Body of pancreas (tissue), 4 donors: Measurements from ENCODE around the gene ZNG1B. TPM values are rescaled to one million over a fixed set of nuclear protein-coding genes. Genes with fewer than 3 reads are reported as not detected.
A peak's percentile ranks its signal among the peaks of the same experiment; 100 is the strongest.
"Not testable (repeated sequence)": the region's sequence is repeated elsewhere in the genome, so short reads cannot be mapped to it uniquely, and the experiment has no call there.

Experiments used
- ATAC-seq: fragments of 150-250 bp; one replicate; pipeline ENCODE4 v1.9.1; 2016
- DNase-seq, 4 donors: peaks; one replicate each; pipeline ENCODE4 v3.0.0-alpha.2; 2019
- H3K27ac ChIP-seq, 4 donors: fragments of 200-600 bp; sonication (generic); 1 replicate in 3 of 4; 2 replicates in 1 of 4; pipeline versions ENCODE4 v1.5.1 to v1.6.1; 2016 to 2019; ENCODE audit warnings: mild to moderate bottlenecking in 1 of 4, mixed read lengths in 1 of 4, moderate library complexity in 1 of 4
- H3K27me3 ChIP-seq, 2 donors: fragments of 200-600 bp; sonication (generic); one replicate each; pipeline ENCODE4 v1.6.0; 2016; ENCODE audit warnings: mild to moderate bottlenecking in 1 of 2
- H3K36me3 ChIP-seq, 2 donors: fragments of 200-600 bp; sonication (generic); replicated peaks in 1 of 2; 2 replicates each; pipeline ENCODE4 v1.5.1; 2016; ENCODE audit warnings: low read depth in 2 of 2; ENCODE audit not compliant: insufficient read depth in 1 of 2
- H3K4me1 ChIP-seq: fragments of 200-600 bp; sonication (generic); one replicate; pipeline ENCODE4 v1.6.0; 2016
- H3K4me3 ChIP-seq, 2 donors: fragments of 200-600 bp; sonication (generic); 1 replicate in 1 of 2; 2 replicates in 1 of 2; pipeline ENCODE4 v1.5.1; 2016 to 2019
- H3K9me3 ChIP-seq, 3 donors: fragments of 200-600 bp; sonication (generic); 1 replicate in 2 of 3; 2 replicates in 1 of 3; pipeline ENCODE4 v1.5.1; 2016
- WGBS, 2 donors: methylation state at CpG; one replicate each; pipeline ENCODE4 v1.1.5; 2017; 5-methylcytosine and 5-hydroxymethylcytosine counted together
- intact Hi-C: fragments of 100-400 bp; cut with DNase I; formaldehyde crosslinking; loops from one replicate; pipeline ENCODE4 v1.15.1; 2023
- total RNA-seq, 2 donors: library from RNA; depleted of rRNA; stranded (reverse); fragments of >200 nt; gene quantifications; one replicate each; pipeline ENCODE4 v1.1.0, GENCODE V29; 2016

The ZNG1B gene
- total RNA-seq, 2 donors from 2014 or later = 19.4 to 42.3 TPM

DNA sequence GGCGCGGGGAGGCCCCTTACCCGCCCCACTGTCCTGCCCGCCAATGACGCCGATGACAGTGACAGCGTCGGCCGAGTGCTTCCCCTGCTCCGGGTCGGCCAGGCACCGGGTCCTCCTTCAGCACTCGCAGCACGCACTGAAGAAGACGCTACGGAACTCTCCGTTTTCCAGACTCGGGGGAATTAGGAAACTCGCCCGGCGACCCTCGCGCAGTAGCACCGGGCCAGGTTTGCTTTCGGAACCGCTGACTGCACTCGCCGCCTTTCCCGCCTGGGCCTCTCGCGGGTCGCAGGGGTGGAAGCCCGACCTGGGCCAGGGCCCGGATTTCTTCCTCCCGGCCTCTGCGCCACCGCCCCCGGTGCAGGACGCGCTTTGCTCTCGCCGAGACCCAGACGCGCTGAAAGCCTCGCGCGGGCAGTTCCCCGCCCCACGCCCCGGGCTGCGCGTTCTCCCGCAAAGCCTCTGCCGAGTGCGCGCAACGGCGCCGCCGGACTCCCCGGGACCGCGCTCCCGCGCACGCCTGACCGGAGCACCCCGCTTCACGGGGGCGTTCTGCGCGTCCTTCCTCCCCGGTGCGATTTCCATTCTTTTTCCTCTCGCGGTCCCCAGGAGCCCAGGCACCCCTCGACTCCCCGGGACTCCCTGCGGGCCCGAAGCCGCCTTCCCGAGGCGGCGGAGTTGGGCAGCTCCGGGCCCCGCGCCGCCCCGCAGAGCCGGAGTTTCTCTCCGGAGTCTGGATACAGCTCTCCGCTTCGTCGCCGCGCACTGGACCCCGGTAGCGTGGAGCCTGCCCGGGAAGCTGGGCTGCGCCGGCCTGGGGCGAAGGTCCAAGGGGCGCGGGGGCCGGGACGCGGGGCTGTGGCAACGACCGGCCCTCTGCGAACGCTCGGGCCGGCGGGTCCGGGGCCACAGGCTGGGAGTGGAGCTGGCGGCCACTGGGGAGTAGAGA lies 65.9 kb downstream of the ZNG1B start:
- DNase-seq (peak in 1 of 4 donors; percentile 20), ATAC-seq (peak; percentile 42)

DNA sequence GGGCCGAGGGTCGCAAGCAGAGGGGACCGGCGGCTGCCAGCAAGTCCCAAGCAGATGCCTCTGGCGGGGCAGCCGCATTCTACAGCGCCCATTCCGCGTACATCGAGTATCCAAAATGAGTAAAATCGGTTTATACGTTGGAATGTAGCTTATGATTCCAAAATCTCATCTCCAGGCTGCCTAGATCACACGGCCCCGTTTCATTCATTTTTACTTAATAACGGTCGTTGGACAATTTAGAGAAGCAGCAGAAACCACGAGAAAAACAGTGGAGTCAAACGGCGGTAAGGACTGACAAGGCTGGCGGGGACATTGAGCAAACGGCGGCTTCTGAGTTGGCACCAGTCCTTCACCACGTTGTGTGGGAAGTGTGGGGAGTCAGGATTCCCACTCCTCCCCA lies 66.6 kb downstream of the ZNG1B start:
- H3K36me3 ChIP-seq, H3K4me3 ChIP-seq, ATAC-seq, DNase-seq, H3K27ac ChIP-seq, H3K9me3 ChIP-seq, intact Hi-C loops: not testable (repeated sequence)
- 8 to 9% methylated on average over 18 to 23 of the region's 23 CpGs for WGBS, 2 donors
- Histone ChIP-seq H3K27me3 (peaks cover 0 to 21% of the 10 kb centered on the region in 2 donors), H3K4me1 (peaks cover 21% of the 10 kb centered on the region)

More for the DNA sequence above, 65.9 kb downstream of the ZNG1B start:
- H3K27ac ChIP-seq, H3K9me3 ChIP-seq, H3K36me3 ChIP-seq, intact Hi-C loops: not testable (repeated sequence)
- H3K4me3 ChIP-seq = peak overlapping the region in 1 of 2 donors; percentile 27
- peaks cover 21% of the 10 kb centered on the region for H3K4me1 ChIP-seq
- whole genome bisulfite sequencing, 2 donors = 0 to 1% methylated on average over 11 to 98 of the region's 116 CpGs
- H3K27me3 ChIP-seq = peaks cover 0 to 21% of the 10 kb centered on the region in 2 donors

DNA sequence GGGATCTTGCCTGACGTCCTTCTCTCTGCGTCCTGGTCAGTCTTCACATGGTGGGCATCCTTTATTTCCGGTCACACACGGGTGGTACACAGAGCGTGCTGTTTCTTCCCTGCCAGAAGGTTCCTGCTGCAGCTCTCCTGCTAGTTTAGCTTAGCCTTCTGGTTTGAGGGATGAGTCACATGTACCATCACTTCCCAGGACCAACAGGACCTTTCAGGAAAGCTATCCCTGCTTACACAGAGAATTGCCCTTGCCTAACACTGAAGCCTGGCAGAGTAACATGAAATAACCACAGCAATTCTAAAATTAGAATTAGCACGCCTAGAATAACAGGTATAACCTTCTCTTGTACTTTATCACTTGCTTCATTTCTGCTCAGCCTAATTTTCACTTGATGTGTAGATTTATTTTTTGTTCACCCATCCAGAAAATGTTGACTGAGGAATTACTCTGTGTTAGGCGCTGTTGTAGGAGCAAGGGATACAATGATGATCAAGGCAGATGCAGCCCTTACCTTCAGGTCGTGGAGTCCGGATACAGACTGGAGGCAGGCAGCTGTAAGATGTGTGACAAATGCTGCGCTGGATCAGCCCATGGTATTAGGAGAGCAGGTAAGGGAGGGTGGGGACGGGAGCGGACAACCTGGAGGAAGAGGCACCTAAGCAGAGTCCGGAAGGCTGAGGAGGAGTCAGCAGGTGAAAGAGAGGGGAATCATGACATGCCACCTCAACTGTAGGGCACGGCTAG lies 70.1 kb downstream of the ZNG1B start:
- intact Hi-C loops, H3K36me3 ChIP-seq, H3K27ac ChIP-seq, H3K9me3 ChIP-seq, H3K4me3 ChIP-seq, DNase-seq, ATAC-seq: not testable (repeated sequence)
- 16 to 19% methylated on average over 8 to 13 of the region's 14 CpGs for WGBS, 2 donors
- H3K4me1 ChIP-seq = peaks cover 17% of the 10 kb centered on the region
- peaks cover 0 to 15% of the 10 kb centered on the region in 2 donors for H3K27me3 ChIP-seq

DNA sequence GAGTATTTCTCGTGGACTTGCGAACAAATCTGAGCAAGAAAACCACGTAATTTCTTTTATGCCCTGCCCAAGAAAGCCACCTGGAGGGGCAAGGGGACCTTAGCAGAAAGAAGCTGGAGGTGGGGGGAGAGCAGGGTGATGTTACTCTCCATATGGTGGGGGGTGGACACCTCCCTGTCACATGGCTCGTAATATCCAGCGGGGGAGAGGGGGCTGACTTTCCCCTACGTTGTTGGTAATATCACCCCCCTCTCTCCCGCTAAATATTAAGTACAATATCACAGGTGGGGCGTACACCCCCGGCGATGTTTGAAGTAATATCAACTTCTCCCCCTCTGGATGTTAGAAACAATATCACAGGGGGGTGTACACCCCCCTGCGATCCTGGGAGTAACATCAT lies 70.7 kb downstream of the ZNG1B start:
- intact Hi-C loops, DNase-seq, H3K27ac ChIP-seq, H3K4me3 ChIP-seq, H3K9me3 ChIP-seq, H3K36me3 ChIP-seq, ATAC-seq, H3K27me3 ChIP-seq: not testable (repeated sequence)
- WGBS, 2 donors = 29 to 32% methylated on average over 9 to 11 of the region's 11 CpGs
- H3K4me1 ChIP-seq = peaks cover 11% of the 10 kb centered on the region

DNA sequence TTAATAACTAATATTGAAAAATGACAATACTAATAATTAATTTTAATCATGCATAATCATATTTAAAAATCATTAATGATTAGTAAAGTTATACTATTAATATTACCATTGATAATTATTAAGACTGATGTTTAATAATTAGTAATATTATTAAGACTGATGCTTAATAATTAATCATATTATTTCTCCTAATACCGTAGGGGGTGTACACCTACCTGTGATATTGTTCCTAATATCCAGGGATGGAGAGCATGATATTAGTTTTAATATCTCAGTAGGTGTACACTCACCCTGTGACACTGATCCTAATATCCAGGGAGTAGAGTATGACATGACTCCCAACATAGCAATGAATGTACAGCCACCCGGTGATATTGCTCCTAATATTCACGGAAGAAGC lies 73.4 kb downstream of the ZNG1B start:
- H3K4me1 ChIP-seq, H3K27me3 ChIP-seq, ATAC-seq, intact Hi-C loops, H3K36me3 ChIP-seq, H3K9me3 ChIP-seq, H3K27ac ChIP-seq, H3K4me3 ChIP-seq, DNase-seq: not testable (repeated sequence)
- 60 to 86% methylated on average over 1 to 3 of the region's 3 CpGs for WGBS, 2 donors

DNA sequence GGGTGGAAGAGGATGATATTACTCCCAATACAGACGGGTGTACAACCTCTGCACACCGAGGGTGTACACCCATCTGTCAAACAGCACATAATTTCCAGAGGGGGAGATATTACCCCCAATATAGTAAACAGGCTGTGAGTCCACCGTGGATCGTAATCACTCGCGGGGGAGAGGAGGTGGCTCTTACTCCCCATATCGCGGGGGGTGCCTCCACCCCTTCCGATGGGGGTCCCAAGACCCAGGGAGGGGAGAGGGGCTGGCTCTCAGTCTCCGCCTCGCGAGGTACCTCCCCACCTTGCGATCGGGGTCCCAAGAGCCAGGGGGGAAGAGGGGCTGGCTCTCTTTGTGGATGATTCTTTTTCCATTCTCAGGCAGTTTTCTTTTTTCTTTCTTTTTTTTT lies 74.4 kb downstream of the ZNG1B start:
- H3K4me1 ChIP-seq, H3K9me3 ChIP-seq, H3K4me3 ChIP-seq, intact Hi-C loops, DNase-seq, H3K27ac ChIP-seq, ATAC-seq, H3K27me3 ChIP-seq, H3K36me3 ChIP-seq: not testable (repeated sequence)
- WGBS, 2 donors = 71 to 74% methylated on average over 12 to 14 of the region's 14 CpGs

DNA sequence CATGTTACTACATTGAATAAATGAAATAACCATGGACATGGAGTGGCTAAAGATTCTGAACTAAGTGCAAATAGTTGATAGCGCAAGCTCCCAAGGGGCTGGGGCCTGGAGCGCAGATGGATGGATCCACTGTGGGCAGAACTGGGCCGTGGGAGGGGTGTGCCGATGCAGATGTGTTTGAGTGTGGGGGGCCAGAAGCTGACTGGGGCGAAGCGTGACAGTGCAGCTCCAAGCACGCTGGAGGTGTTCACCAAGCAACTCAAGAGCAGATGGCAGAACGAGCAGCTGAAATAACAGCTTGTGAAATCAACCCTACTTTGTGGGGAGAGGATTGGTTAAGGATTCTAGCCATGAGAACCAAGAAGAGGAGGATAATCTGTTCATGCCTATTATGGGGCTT lies 78.0 kb downstream of the ZNG1B start:
- H3K4me3 ChIP-seq, H3K9me3 ChIP-seq, H3K27ac ChIP-seq, DNase-seq, intact Hi-C loops, H3K36me3 ChIP-seq, H3K27me3 ChIP-seq, ATAC-seq, H3K4me1 ChIP-seq: not testable (repeated sequence)
- 76% methylated on average over 8 of the region's 8 CpGs for WGBS, 2 donors

DNA sequence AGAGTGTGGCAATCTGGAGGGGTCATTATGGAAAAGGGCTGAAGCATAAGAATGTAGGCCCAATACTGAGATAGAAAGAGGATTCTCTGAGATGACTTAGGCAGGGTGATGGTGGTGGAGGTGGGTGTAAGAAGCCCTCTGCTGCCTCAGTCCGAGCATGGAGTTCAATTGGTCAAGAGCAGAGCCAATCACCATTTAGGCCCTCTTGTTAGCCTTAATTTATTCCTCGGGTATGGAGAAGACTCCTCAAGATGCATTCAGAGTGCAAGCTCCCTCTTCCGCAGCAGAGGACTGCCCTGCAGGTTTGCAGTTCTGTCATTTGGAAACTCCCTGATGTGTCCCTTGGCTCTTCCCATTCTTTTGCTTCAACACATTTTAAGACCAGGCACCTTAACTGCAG lies 78.5 kb downstream of the ZNG1B start:
- 74 to 79% methylated on average over 3 of the region's 3 CpGs for WGBS, 2 donors
- ATAC-seq, H3K36me3 ChIP-seq, DNase-seq, intact Hi-C loops, H3K4me3 ChIP-seq, H3K4me1 ChIP-seq, H3K27me3 ChIP-seq, H3K9me3 ChIP-seq, H3K27ac ChIP-seq: not testable (repeated sequence)

DNA sequence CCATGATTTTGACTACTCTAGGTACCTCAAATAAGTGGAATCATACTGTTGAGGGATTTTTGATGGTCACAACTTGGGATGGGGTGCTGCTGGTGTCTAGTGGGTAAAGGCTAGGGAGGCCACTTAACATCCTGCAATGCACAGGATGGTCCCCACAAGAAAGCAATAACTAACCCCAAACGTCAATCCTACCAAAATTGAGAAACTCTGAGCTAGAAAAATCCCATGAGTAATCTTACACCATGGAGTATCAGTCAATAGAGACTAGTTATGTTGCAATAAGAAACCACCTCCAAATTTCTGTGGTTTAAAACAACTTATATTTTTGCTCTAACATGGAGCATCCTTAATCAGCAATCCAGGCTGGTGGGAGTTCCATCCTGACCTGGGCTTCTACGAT lies 79.5 kb downstream of the ZNG1B start:
- intact Hi-C loops, H3K4me3 ChIP-seq: not testable (repeated sequence)

DNA sequence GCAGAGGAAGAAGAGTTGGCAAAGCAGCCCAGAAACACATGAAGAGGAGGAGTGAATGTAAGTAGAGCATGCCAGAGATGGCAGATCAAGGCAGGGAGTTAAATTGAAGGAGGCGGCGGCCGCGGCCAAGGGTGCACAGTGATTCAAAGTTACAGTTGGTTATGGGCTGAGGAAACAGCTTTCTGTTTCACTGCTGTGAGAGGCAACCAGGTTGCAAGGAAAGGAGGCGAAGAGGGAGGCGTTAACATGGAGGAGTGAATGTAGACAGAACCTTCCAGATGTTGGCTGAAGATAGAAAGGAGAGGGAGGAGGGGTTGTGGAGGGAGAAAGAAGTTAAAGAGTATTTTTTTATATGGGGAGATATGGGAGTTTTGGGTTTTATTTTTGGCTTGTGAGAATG lies 83.3 kb downstream of the ZNG1B start:
- DNase-seq, H3K4me1 ChIP-seq, H3K9me3 ChIP-seq, ATAC-seq, intact Hi-C loops, H3K4me3 ChIP-seq, H3K27ac ChIP-seq, H3K27me3 ChIP-seq, H3K36me3 ChIP-seq: not testable (repeated sequence)
- WGBS, 2 donors = 74 to 83% methylated on average over 6 of the region's 6 CpGs

More for the DNA sequence above, 79.5 kb downstream of the ZNG1B start:
- not testable (repeated sequence) for ATAC-seq, H3K27me3 ChIP-seq, H3K27ac ChIP-seq, H3K4me1 ChIP-seq, H3K9me3 ChIP-seq, H3K36me3 ChIP-seq, DNase-seq
- WGBS, 2 donors = 18 to 38% methylated on average over 1 of the region's 2 CpGs

DNA sequence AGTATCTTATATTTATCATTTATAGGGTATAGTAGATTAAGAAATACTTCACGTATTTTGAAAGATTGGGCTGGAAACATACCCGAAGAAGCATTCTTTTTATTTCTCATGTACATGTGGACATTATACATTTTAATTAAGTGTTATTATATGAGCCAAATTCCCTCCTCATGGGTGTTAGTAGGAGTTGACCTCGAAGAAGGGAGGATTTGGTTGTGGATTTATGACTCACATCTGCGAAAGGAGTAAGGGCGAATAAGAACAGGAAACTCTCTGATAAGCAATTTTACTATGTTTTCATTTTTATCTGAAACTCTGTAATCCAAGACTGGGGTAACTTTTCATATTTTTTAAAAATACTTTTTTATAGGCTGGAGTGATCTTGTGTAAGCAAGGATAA lies 84.0 kb downstream of the ZNG1B start:
- DNase-seq, H3K9me3 ChIP-seq, H3K4me3 ChIP-seq, ATAC-seq, H3K4me1 ChIP-seq, H3K36me3 ChIP-seq, H3K27ac ChIP-seq, intact Hi-C loops, H3K27me3 ChIP-seq: not testable (repeated sequence)
- 67 to 69% methylated on average over 5 of the region's 5 CpGs for WGBS, 2 donors
